Peyer's patch (tissue), 4 donors: ENCODE data around the gene AHCYL2.

Source experiments
- CTCF ChIP-seq, 6 experiments: fragments of 450-650 bp in 4 of 6; fragments of 200-600 bp in 2 of 6; sonication (generic) in 1 of 6; IDR thresholded peaks; one replicate each; pipeline ENCODE4 v1.5.1; 2017 to 2019; ENCODE audit warnings: antibody characterized with exemption in 6 of 6, mild to moderate bottlenecking in 3 of 6, moderate library complexity in 1 of 6
- POLR2A ChIP-seq, 2 donors: fragments of 450-650 bp; IDR thresholded peaks; one replicate each; pipeline ENCODE4 v1.5.1; 2017; ENCODE audit warnings: antibody characterized with exemption in 2 of 2, mild to moderate bottlenecking in 2 of 2, moderate library complexity in 2 of 2

GRCh38 chr7:129299889-129300288 is 75.1 kb downstream of the AHCYL2 start:
- TF ChIP-seq CTCF (IDR thresholded peaks at IDR 0.05) (no peak), POLR2A (IDR thresholded peaks at IDR 0.05) (no peak)
